PFSK-1 (cell line): ENCODE measurements around the gene MICALL2.

Experiments used
- FOXP2 ChIP-seq: optimal IDR thresholded peaks from 2 replicates; pipeline ENCODE3; 2011; ENCODE audit warnings: borderline replicate concordance, control low read depth, inconsistent platforms; ENCODE audit not compliant: insufficient read depth; ENCODE audit errors: extremely low read length, extremely low read depth
- POLR2AphosphoS5 ChIP-seq: IDR thresholded peaks from 2 replicates; pipeline ENCODE4 v1.6.1; 2012; ENCODE audit warnings: low read depth, mild to moderate bottlenecking, control low read depth, low read length, moderate library complexity
- REST ChIP-seq, 2 experiments: IDR thresholded peaks; 2 replicates each; pipeline versions ENCODE4 v1.6.1 to v1.8.0; 2011 to 2012; ENCODE audit warnings: low read depth in 2 of 2, low read length in 2 of 2, control low read depth in 1 of 2, inconsistent platforms in 1 of 2, mild to moderate bottlenecking in 1 of 2, moderate library complexity in 1 of 2; ENCODE audit not compliant: insufficient read depth in 1 of 2
- SIN3A ChIP-seq: IDR thresholded peaks from 2 replicates; pipeline ENCODE4 v1.6.1; 2012; ENCODE audit warnings: mild to moderate bottlenecking, low read length, moderate library complexity, borderline replicate concordance; ENCODE audit not compliant: insufficient read depth
- TAF1 ChIP-seq: IDR thresholded peaks from 2 replicates; pipeline ENCODE4 v1.6.1; 2012; ENCODE audit warnings: low read length, control low read depth, borderline replicate concordance; ENCODE audit not compliant: insufficient read depth

Gene MICALL2

DNA sequence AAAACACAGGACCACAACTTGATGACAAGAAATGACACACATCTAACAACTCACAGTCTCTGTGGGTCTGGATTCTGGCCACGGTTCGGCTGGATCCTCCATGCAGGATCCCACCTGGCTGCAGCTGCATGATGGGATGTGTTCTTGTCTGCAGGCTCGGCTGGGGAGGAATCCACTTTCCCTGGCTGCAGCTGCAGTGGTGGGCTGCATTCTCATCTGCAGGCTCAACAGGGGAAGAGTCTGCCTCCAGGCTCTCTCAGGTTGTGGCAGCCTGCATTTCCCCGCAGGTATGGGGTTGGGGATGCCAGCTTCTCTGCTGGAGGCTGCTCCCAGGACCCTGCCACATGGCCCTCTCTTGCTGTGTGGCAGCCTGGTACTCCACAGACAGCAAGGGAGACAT is 64.9 kb downstream of the MICALL2 start:
- no peak for TF ChIP-seq SIN3A
- no peak for TF ChIP-seq REST (IDR thresholded peaks at IDR 0.05; ENCODE audit: insufficient read depth in 1 of 2, low read depth in 2 of 2, low read length in 2 of 2)
- no peak for TF ChIP-seq FOXP2
- TF ChIP-seq POLR2AphosphoS5 = no peak
- TF ChIP-seq TAF1 = no peak

- TF ChIP-seq FOXP2 (no peak), POLR2AphosphoS5 (no peak), REST (IDR thresholded peaks at IDR 0.05; ENCODE audit: insufficient read depth in 1 of 2, low read depth in 2 of 2, low read length in 2 of 2) (no peak), SIN3A (no peak), TAF1 (no peak)
Measured at GRCh38 chr7:1393421-1393820, 65.8 kb downstream of the MICALL2 start.

- no peak for TF ChIP-seq REST (IDR thresholded peaks at IDR 0.05; ENCODE audit: insufficient read depth in 1 of 2, low read depth in 2 of 2, low read length in 2 of 2)
- no peak for TF ChIP-seq FOXP2
- no peak for TF ChIP-seq SIN3A
- TF ChIP-seq POLR2AphosphoS5 = no peak
- TF ChIP-seq TAF1 = no peak
Measured at GRCh38 chr7:1392556-1392955, 66.7 kb downstream of the MICALL2 start.

DNA sequence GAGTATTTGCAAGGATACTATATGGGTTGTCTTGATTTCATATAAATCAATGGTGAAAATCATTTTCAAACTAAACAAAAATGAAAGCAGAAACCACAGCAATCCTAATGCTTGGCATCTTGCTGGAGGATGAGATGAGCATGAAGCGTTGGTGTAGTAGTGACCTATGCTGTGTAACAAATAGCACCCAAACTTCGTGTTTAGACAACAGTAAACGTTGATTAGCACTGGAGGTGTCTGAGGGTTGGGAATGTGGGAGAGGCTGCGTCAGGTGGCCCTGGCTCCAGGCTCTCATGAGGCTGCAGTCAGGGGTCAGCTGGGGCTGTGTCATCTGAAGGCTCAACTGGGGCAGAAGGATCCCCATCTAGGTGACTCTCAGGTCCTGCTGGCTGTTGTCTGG is 67.8 kb downstream of the MICALL2 start:
- TF ChIP-seq REST (IDR thresholded peaks at IDR 0.05; ENCODE audit: insufficient read depth in 1 of 2, low read depth in 2 of 2, low read length in 2 of 2) (no peak), TAF1 (no peak), SIN3A (no peak), FOXP2 (no peak), POLR2AphosphoS5 (no peak)
